ENCODE results near the gene TXNRD2.

TXNRD2 gene

GRCh38 chr22:19966908-19967750, 25.5 kb upstream of the TXNRD2 start:
- no peak for DNase-seq (ENCODE audit: low read depth)

- no peak for DNase-seq (ENCODE audit: low read depth)
Observed at GRCh38 chr22:19965771-19966709, 24.4 kb upstream of the TXNRD2 start.

GRCh38 chr22:19964701-19965386, 23.2 kb upstream of the TXNRD2 start:
- DNase-seq (ENCODE audit: low read depth), result no peak

- DNase-seq (ENCODE audit: low read depth), result no peak
Observed at GRCh38 chr22:19963863-19964642, 22.4 kb upstream of the TXNRD2 start.

GRCh38 chr22:19962909-19963806, 21.5 kb upstream of the TXNRD2 start:
- DNase-seq (ENCODE audit: low read depth), result no peak

GRCh38 chr22:19962246-19962908, 20.8 kb upstream of the TXNRD2 start:
- no peak for DNase-seq (ENCODE audit: low read depth)

- no peak for DNase-seq (ENCODE audit: low read depth)
Observed at GRCh38 chr22:19961868-19962245, 20.2 kb upstream of the TXNRD2 start.

- no peak for DNase-seq (ENCODE audit: low read depth)
Observed at GRCh38 chr22:19961201-19961580, 19.6 kb upstream of the TXNRD2 start.

GRCh38 chr22:19960491-19961200, 19.0 kb upstream of the TXNRD2 start:
- DNase-seq (ENCODE audit: low read depth), result no peak

GRCh38 chr22:19959587-19960490, 18.2 kb upstream of the TXNRD2 start:
- no peak for DNase-seq (ENCODE audit: low read depth)

GRCh38 chr22:19959043-19959586, 17.5 kb upstream of the TXNRD2 start:
- no peak for DNase-seq (ENCODE audit: low read depth)

GRCh38 chr22:19958083-19959042, 16.7 kb upstream of the TXNRD2 start:
- no peak for DNase-seq (ENCODE audit: low read depth)

- no peak for DNase-seq (ENCODE audit: low read depth)
Observed at GRCh38 chr22:19957445-19957844, 15.8 kb upstream of the TXNRD2 start.

- DNase-seq (ENCODE audit: low read depth), result no peak
Observed at GRCh38 chr22:19955241-19956128, 13.9 kb upstream of the TXNRD2 start.

- no peak for DNase-seq (ENCODE audit: low read depth)
Observed at GRCh38 chr22:19951346-19951745, 9.7 kb upstream of the TXNRD2 start.
